ENCODE results near the gene SF3A2.
"Not testable (repeated sequence)": the region's sequence is repeated elsewhere in the genome, so short reads cannot be mapped to it uniquely, and the experiment has no call there.

Gene SF3A2, protein sequence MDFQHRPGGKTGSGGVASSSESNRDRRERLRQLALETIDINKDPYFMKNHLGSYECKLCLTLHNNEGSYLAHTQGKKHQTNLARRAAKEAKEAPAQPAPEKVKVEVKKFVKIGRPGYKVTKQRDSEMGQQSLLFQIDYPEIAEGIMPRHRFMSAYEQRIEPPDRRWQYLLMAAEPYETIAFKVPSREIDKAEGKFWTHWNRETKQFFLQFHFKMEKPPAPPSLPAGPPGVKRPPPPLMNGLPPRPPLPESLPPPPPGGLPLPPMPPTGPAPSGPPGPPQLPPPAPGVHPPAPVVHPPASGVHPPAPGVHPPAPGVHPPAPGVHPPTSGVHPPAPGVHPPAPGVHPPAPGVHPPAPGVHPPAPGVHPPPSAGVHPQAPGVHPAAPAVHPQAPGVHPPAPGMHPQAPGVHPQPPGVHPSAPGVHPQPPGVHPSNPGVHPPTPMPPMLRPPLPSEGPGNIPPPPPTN

DNA sequence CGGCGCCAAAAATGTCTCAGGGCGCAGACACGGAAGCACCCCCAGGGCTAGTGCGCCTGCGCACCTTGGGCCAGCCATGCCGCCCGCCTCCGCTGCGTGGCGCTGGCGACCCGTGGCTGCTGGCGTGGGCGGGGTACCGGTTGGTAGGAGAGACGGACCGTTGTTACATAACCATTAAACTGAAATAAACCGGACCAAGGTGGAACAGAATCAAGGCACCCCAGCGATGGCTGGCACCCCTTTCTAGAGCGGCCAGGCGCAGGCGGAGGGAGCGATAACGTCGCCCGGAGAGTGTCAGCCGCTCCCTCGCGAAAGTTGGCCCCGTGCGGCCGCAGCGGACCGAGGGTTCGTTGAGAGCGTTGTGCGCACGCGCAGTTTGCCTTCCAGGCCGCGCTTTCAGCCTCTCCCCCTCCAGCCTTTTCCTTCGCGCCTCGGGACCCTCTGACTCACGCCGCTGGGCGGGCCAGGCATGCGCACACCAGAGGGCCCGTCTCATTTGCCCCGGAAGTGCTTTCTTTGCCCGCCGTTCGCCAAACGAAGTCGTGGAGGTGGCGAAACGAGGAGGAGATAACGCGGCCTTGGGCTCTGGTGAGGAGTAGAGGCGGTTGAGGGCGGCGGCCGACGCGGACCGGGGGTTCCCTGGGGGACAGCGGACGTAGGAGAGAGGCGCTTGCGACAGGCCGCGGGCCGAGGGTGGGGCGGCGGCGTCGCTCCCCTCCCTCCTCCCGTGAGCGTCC lies at the start of gene SF3A2, which contains the start of gene PLEKHJ1:
Gene SF3A2 (plus strand): TSS at position 511 of the 737 bp plus-strand sequence. CDS start 6,595 bp downstream, outside the sequence.
Gene PLEKHJ1 (minus strand): TSS at position 16 of the 737 bp plus-strand sequence. CDS start 81 bp downstream, outside the sequence.
- peak; percentile 95 to 98 (median 96) for DNase-seq

DNA sequence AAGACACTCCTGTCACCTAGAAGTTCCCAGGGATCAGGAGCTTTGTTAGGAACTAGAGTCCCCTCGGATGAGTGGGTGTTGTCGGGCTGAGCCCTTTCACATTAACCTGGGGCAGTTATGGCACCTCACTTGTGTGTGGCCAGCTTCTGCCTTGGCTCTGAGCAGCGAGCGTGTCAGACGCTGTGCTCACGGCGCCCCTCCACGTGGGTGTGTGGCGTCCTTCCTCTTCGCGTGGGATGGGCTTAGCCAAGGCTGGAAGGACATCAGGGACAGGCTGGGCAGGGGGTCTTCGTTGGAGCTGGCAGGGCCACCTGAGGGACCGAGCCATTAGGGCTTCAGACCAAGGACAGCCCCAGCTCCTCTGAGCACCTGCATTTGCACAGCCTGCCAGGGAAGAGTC lies 49.5 kb upstream of the SF3A2 start:
- DNase-seq = no peak

DNA sequence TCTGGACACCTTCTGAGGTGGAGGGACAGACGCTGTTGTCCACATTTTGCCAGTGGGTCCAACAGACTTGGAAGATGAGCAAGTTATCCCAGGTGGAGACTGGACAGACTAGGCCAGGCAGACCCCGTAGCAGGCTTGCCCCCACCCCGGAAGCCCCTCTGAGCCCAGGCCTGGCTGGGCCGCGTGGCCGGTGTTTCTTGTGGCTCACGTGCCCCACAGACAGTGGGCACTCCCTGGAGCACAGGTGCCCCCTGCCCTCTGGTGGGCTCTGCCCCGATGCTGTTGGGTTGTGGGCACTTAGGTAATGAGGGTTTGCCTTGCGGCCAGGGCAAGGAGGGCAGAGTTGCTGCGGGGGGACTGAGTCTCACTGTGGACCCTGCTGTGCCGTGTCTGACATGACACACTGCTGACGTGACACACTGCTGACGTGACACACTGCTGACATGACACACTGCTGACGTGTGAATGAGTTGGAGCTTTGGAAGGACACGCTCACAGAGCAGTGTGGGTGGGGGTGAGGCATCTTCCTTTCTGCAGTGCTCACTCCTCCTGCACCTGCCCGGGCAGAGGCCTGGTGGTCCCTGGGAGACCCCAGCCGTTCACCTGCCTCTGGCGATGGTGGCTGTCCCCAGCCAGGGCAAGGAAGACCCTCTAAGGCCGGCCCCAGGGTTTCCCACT lies 47.8 kb upstream of the SF3A2 start:
- DNase-seq = no peak

DNA sequence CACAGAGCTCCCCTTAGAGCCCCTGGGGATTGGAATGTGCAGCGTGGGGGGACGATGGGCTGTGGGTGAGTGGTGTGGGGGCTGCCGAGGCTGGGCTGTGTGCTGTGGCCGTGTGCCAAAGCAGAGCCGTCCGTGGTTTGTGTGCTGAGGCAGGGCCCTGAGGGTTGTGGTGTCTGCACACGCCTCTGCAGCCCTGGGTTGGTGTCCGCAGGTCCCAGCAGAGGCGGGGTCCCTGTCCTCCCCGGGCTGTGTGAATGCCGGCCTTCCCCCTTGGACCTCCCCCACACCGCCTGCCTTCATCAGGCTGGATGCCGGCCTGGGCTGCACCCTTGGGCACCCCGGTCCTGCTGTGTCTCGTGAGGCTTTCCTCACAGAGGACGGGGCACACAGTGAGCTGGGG lies 46.7 kb upstream of the SF3A2 start:
- DNase-seq = no peak

DNA sequence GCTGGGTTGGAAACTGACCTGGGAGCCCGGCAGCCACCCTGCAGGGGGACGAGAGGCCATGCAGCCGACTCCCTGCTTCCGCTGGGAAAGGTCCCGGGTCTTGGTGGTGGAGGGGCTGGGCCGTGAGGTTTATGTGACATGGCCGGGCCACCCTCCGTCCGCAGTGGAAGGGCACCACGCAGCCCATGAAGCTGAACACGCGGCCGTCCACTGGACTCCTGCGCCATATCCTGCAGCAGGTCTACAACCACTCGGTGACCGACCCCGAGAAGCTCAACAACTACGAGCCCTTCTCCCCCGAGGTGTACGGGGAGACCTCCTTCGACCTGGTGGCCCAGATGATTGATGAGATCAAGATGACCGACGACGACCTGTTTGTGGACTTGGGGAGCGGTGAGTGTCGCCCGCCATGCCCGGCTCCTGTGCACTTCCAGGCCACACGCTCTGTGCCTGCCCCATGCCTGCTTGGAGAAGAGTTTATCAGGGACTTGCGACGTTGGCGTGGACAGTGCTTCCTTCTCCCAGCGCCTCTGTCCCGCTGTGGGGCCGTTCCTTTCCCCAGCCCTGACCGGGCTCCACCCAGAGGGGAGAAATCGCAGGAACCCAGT lies 45.7 kb upstream of the SF3A2 start:
- no peak for DNase-seq

DNA sequence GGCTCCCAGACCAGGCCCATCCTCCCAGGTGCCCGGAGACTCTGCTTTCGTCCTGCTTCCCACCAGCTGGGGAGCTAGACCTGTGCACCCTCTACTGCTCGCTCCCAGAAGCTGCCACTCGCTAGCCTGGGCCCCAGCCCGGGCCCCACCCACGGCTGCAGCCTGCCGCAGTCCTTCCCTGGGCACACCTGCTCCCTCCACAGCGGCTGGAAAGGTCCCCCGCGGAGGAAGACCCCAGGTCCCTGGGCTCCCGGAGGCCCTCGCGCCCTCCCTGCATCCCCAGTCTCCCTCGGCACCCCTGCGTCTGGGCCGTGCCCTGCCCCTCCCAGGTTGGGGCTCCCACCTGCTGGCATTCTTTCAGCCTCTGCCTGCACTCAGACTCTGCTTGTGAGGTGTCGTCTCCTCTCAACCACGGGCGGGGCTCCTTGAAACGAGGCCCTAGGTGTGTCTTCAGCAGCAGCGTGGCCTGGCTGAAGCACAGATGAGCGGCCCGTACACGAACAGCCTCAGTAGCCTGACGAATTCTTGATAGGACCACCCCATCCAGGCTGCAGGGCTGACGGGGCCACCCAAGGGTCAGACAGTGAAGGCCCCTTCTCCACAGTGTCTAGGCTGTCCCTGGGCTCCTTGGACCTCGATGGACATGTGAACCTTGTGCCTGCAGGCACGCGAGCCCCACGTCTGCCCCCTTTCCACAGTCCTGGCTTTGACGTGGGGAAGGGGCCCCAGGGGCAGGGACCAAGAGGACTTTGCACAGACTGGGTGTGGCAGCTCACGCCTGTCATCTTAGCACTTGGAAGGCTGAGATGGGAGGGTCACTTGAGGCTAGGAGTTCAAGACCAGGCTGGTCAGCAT lies 44.9 kb upstream of the SF3A2 start:
- no peak for DNase-seq

DNA sequence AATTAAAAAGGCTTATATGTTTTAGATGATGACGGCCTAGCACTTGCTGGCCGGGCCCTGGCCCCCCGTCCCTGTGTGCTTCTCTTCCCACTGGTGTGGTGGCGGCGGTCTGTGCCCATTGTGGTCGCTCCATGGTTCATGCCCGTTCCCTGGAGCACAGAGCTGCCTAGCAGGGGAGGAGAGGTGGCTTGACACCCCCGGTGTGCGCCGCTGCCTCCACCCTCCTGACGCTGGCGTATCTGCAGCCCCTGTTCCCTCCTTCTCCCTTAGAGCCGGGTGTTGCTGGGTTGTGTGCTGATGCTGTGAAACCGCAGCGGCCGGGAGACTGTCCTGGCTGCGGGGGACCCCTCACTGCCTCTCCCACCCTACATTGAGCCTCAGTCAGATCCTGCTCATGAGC lies 43.8 kb upstream of the SF3A2 start:
- no peak for DNase-seq

DNA sequence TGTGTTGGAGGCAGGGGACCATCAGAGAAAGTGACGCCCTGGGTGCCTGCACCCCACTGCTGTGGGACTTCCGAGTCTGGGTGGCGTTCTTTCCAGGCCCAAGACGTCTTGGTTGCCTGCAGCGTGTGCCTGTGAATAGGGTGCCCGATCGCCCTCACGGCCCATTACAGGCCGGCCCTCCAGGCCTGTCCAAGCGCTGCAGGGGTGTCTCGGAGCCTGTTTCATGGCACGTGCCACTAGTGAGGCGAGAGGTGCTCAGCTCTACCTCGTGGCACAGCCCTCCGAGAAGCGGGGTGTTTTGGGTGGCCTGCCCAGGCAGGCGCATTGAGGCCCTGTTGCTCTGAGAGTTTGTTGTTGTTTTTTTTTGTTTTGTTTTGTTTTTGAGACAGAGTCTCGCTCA lies 42.8 kb upstream of the SF3A2 start:
- no peak for DNase-seq

DNA sequence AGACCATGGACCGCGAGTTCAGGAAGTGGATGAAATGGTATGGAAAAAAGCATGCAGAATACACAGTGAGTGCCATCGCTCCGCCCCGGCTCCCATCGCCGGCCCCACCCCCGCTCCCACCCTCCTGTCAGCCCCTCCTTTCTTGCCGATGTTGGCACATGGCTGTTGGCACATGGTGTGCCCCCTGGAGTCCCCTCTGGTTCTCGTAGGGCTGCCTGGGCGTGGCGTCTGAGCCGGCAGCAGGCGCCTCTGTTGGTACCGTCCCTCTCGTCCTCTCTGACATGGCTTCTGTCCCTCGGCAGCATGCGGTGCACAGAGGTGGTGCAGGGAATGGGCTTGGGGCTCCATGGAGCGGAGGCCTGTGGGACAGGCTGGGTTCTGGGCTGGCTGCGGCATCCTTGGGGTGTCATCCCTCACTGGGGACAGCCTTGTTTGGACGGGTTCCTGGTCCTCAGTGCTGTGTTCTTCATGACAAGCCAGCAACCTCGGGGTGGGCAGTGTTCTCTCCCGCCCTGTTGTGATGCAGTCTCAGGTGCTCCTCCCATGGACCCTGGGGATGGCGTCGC lies 42.0 kb upstream of the SF3A2 start:
- no peak for DNase-seq

DNA sequence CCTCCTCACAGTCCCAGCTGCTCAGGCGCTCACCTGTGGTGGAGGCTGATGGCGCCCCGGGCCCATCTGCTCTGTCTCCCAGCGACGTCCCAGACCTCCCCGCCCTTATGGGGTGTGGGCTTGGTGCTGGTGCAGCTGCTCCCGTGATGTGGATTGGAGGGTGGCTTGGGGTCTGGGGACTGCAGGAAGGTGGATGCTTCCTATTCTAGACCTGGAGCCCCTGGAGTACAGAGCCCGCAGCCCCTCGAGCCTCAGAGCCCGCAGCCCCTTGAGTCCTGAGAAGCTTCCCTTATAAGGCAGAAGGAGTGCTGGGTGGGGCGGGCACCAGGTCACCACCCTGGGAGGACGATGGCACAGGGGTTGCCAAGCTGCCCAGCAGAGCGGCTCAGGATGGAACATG lies 41.3 kb upstream of the SF3A2 start:
- DNase-seq = no peak

DNA sequence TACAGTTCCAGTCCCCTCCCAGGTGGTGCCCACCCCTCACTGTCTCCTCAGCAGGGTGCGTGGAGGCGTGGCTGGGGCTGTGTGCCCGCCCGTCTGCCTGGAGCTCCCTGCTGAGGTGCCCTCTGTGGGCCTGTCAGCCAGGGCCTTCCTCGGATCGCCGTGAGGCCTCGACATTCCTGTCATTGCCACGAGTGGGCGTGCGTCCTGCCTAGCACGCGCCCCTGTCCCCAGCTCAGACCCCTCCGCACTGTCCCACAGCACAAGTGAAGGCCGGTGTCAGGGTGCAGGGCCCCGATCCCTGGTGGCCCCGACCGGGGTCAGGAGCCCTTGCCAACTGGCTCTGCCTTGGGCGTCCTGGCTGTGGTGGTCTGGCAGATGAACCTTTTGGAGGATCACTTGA lies 40.7 kb upstream of the SF3A2 start:
- no peak for DNase-seq

DNA sequence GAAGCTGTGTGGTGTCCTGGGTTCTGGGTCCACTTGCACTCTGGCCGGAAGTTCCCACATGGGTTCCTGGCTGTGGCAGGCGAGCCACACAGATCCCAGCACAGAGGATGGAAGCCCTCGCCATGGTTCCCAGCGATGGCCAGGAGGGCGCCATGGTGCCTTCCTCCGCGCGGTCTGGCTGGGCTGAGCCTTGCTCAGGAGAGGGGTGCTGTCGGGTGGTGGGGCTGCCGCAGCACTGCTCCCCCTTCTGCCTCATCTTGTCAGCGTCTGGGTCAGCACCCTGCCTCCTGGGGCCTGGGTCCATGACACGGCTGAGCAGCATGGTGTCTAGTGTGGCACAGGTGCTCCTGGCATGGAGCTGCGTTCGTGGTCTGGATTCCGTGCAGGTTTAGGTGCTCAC lies 39.4 kb upstream of the SF3A2 start:
- no peak for DNase-seq

DNA sequence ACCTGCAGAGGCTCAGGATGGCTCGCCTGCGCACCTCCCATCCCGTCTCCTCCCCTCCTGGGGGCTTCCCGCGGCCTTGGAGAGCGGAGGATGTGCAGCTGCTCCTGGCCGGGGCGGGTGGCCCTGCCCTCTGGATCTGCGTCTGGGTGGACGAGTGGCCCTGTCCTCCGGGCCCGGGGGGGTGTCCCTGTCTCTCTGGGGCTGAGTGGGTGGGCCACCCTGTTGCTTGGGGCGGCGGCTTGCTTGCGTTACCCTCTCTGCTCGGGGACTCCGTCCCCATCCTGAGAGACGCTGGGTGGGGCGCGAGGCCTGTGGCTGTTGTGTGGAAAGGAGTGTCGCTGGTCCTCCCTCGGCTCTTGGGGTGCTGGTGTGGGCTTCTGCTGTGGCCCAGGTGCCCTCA lies 38.3 kb upstream of the SF3A2 start:
- no peak for DNase-seq

DNA sequence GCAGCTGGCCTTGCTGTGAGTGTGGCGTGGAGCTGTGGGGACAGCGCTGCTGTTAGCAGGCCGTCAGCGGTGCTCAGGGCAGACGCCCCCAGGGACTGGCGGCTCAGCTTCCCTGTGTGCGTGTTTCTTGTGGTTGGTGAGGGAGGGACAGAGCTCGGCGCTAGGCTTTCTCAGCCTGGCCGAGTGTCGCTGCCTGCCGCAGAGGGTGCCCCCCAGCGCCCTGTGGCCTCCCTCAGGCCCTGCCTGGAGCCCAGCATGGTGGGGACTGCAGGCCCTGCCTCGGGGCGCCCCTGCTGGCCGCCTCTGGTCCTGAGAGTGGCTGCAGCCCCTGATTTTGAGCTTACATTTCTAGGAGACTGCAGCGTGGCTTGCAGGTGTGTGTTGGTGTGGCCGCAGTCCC lies 37.4 kb upstream of the SF3A2 start:
- DNase-seq = no peak

DNA sequence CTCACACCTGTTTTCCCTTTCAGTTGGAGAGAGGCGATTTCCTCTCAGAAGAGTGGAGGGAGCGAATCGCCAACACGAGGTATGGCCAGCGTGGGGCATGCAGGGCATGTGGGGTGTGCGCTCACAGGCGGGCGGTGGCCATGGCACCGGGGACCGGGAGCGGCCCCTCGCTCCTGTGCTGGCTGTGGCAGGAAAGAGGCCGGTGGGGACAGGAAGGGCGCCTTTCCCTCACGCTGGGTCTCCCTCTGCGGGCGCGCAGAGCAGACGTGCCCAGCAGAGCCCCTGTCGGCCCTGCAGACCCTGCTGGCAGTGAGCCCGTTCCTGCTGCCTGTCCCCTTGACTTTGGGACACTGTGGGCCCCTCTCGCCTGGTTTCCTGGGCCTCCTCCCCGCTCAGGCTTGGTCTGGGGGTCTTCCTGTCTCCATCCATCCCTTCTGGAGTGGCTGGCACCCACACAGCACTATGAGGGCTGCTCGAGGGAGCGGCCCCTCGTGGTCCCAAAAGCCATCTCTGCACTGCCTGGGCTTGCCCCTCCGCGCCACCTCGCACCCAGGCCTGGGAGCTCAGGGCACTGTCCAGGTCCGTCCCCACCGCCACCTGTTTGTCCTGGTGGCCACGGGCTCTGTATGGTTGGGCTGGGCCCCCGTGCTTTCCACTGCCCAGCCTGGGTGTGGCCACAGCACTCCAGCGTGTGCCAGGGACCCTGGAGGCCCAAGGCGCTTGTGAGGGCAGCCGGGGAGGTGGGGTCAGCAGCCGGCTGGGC lies 36.6 kb upstream of the SF3A2 start:
- DNase-seq = no peak

DNA sequence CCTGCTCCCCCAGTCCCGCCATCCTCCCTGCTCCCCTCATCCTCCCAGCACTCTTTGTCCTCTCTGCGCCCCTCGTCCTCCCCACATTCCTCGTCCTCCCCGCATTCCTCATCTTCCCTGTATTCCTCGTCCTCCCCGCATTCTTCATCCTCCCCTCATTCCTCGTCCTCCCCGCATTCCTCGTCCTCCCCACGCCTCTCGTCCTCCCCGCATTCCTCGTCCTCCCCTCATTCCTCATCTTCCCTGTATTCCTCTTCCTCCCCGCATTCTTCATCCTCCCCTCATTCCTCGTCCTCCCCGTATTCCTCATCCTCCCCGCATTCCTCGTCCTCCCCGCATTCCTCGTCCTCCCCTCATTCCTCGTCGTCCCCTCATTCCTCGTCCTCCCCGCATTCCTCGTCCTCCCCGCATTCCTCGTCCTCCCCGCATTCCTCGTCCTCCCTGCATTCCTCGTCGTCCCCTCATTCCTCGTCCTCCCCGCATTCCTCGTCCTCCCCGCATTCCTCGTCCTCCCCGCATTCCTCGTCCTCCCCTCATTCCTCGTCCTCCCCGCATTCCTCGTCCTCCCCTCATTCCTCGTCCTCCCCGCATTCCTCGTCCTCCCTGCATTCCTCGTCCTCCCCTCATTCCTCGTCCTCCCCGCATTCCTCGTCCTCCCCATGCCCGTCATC lies 35.9 kb upstream of the SF3A2 start:
- DNase-seq = not testable (repeated sequence)

DNA sequence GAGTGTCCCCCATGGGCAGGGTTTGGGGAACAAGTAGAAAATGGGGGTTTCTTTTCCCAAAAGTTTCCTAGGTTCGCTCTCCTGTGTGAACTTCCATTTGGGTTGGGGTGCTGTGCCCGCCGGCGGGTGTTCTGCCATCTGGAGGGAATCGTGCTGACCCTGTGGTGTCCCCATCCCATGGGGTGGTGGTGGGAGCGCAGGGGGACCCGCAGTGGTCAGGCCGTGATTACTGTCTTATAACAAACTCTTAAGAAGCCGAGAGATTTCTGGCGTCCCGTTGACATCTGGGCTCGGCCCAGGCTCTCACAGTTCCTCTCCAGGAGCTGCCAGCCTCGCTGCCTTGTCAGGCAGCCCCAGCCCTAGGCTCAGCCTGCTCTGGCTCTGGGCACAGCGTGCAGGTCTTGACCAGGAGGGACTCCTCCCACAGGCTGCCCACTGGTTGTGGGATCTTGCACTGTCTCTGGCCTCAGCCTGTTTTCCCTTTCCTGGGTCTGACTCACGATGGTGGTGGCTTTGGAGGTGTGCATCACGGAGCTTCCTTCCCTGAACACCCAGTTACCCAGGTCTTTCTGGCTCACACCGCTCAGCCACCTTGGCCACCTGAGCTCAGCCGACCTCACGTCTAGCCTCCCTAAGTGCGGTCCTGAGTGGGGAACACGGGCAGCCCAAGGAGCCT lies 35.0 kb upstream of the SF3A2 start:
- DNase-seq = no peak

DNA sequence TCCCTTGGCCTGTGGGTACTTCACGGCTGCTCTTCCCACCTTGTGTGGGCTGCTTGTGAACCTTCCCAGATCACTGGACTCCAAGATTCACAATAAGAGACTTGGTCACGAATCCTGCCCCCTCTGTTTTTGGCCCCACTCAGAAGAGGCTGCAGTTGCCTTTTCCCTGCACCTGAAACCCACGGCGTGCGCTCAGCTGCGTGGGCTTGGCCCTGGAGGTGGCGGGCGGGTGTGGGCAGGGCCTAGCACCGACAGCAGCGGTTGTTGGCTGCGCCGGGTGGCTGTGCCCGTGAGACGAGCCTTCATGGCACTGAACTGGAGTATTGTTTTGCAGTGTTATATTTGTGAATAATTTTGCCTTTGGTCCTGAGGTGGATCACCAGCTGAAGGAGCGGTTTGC lies 34.3 kb upstream of the SF3A2 start:
- DNase-seq = no peak

DNA sequence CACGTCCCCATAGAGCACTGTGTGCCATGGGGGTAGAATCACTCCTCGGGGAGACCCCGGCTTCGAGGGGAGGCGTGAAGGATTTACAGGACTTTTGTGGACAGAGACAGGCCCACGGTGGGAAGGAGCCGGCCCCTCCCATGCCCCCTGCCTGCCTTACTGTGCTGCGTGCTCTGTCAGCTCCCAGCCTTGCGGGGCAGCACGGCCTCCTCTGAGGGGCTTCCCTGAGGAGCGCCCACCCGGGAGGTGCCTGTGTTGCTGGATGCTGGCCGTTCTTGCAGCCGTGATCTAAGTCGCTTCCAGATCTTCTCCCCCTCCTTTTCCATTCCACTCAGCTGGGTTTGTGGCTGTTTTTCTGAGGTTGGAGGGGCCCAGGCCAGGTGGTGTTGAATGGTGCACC lies 29.6 kb upstream of the SF3A2 start:
- DNase-seq = no peak

All from activated naive CD4-positive, alpha-beta T cell (primary cell).